MM.1S (cell line): ENCODE data around the gene EGLN1.

Experiments used
- CTCF ChIP-seq: fragments of 300-600 bp; sonication (generic); IDR thresholded peaks from 2 replicates; pipeline ENCODE4 v1.5.1; 2016; ENCODE audit warnings: antibody characterized with exemption, low read length, mixed read lengths
- EZH2 ChIP-seq: fragments of 300-600 bp; sonication (generic); optimal IDR thresholded peaks from 2 replicates; pipeline ENCODE3; 2017; ENCODE audit warnings: low read depth, mild to moderate bottlenecking, antibody characterized with exemption, low read length, mixed read lengths

- TF ChIP-seq EZH2 (no peak), CTCF (no peak)
Observed at GRCh38 chr1:231408528-231409094, 13.5 kb downstream of the EGLN1 start.
